ENCODE results near the gene ENG.

GRCh38 chr9:127767909-127768331 lies 86.5 kb downstream of the ENG start:
- no peak for TF ChIP-seq CTCF (IDR thresholded peaks at IDR 0.05)
- TF ChIP-seq POLR2A (IDR thresholded peaks at IDR 0.05): no peak

Measured in heart left ventricle (tissue), 13 donors.